Liver (tissue), 9 donors: Measurements from ENCODE around the gene NR4A3. TPM values are rescaled to one million over a fixed set of nuclear protein-coding genes. Genes with fewer than 3 reads are reported as not detected.

Experiments
- DNase-seq: peaks from one replicate; pipeline ENCODE4 v3.0.0-alpha.2; 2017; ENCODE audit warnings: low spot score
- H3K27ac ChIP-seq, 2 donors: one replicate each; pipeline ENCODE4 v1.7.0; 2013; ENCODE audit warnings: inconsistent platforms in 2 of 2, low read length in 2 of 2, control low read depth in 1 of 2, low read depth in 1 of 2, mild to moderate bottlenecking in 1 of 2
- H3K27me3 ChIP-seq, 4 donors: one replicate each; pipeline versions ENCODE4 v1.6.1 to v1.7.0; 2013; ENCODE audit warnings: low read length in 3 of 4, inconsistent platforms in 1 of 4, mild to moderate bottlenecking in 1 of 4, moderate library complexity in 1 of 4; ENCODE audit not compliant: control insufficient read depth in 4 of 4, insufficient read depth in 4 of 4
- H3K36me3 ChIP-seq, 4 donors: one replicate each; pipeline versions ENCODE4 v1.6.1 to v1.7.0; 2013; ENCODE audit warnings: low read length in 3 of 4, mild to moderate bottlenecking in 3 of 4, low read depth in 1 of 4, moderate library complexity in 1 of 4; ENCODE audit not compliant: control insufficient read depth in 4 of 4, insufficient read depth in 3 of 4
- H3K4me1 ChIP-seq, 4 donors: one replicate each; pipeline versions ENCODE4 v1.6.1 to v1.7.0; 2013; ENCODE audit warnings: low read length in 3 of 4, mild to moderate bottlenecking in 3 of 4, moderate library complexity in 1 of 4; ENCODE audit not compliant: control insufficient read depth in 4 of 4, insufficient read depth in 4 of 4
- H3K4me3 ChIP-seq, 3 donors: one replicate each; pipeline versions ENCODE4 v1.6.1 to v1.7.0; 2013; ENCODE audit warnings: low read length in 3 of 3, control low read depth in 1 of 3, low read depth in 1 of 3, mild to moderate bottlenecking in 1 of 3
- H3K9ac ChIP-seq, 2 donors: one replicate each; pipeline ENCODE4 v1.7.0; 2013; ENCODE audit warnings: low read length in 2 of 2, mild to moderate bottlenecking in 2 of 2, moderate library complexity in 2 of 2, control low read depth in 1 of 2, low read depth in 1 of 2
- H3K9me3 ChIP-seq, 4 donors: one replicate each; pipeline versions ENCODE4 v1.6.1 to v1.7.0; 2013; ENCODE audit warnings: low read length in 3 of 4; ENCODE audit not compliant: control insufficient read depth in 4 of 4
- EGR1 ChIP-seq, 2 donors: IDR thresholded peaks; 2 replicates each; pipeline ENCODE4 v1.6.1; 2016 to 2018; ENCODE audit warnings: antibody characterized with exemption in 2 of 2, low read depth in 2 of 2
- FOXA1 ChIP-seq: IDR thresholded peaks from 2 replicates; pipeline ENCODE4 v1.6.1; 2016; ENCODE audit warnings: antibody characterized with exemption
- FOXA2 ChIP-seq: IDR thresholded peaks from 2 replicates; pipeline ENCODE4 v1.6.1; 2016; ENCODE audit warnings: antibody characterized with exemption
- GABPA ChIP-seq, 2 donors: IDR thresholded peaks in 1 of 2; conservative IDR thresholded peaks in 1 of 2; 2 replicates each; pipeline ENCODE4 v1.6.1; 2016; ENCODE audit warnings: antibody characterized with exemption in 2 of 2, mild to moderate bottlenecking in 1 of 2, moderate library complexity in 1 of 2
- HNF4A ChIP-seq, 2 donors: conservative IDR thresholded peaks; 2 replicates each; pipeline ENCODE4 v1.6.1; 2016; ENCODE audit warnings: antibody characterized with exemption in 2 of 2, mild to moderate bottlenecking in 2 of 2
- HNF4G ChIP-seq: IDR thresholded peaks from 2 replicates; pipeline ENCODE4 v1.6.1; 2016; ENCODE audit warnings: antibody characterized with exemption
- JUND ChIP-seq, 2 donors: IDR thresholded peaks; 2 replicates each; pipeline ENCODE4 v1.6.1; 2016; ENCODE audit warnings: antibody characterized with exemption in 2 of 2
- NR2F2 ChIP-seq: IDR thresholded peaks from 2 replicates; pipeline ENCODE4 v1.6.1; 2016; ENCODE audit warnings: antibody characterized with exemption
- RAD21 ChIP-seq, 2 donors: IDR thresholded peaks; 2 replicates each; pipeline ENCODE4 v1.6.1; 2016; ENCODE audit warnings: antibody characterized with exemption in 2 of 2, mild to moderate bottlenecking in 2 of 2
- RXRA ChIP-seq, 2 donors: IDR thresholded peaks; 2 replicates each; pipeline ENCODE4 v1.6.1; 2017 to 2018; ENCODE audit warnings: antibody characterized with exemption in 2 of 2, mild to moderate bottlenecking in 1 of 2
- SP1 ChIP-seq: IDR thresholded peaks from 2 replicates; pipeline ENCODE4 v1.6.1; 2018; ENCODE audit warnings: antibody characterized with exemption, mild to moderate bottlenecking
- TAF1 ChIP-seq: conservative IDR thresholded peaks from 2 replicates; pipeline ENCODE4 v1.6.1; 2016; ENCODE audit warnings: antibody characterized with exemption, mild to moderate bottlenecking
- YY1 ChIP-seq: IDR thresholded peaks from 2 replicates; pipeline ENCODE4 v1.6.1; 2016; ENCODE audit warnings: antibody characterized with exemption, mild to moderate bottlenecking
- ZBTB33 ChIP-seq: IDR thresholded peaks from 2 replicates; pipeline ENCODE4 v1.6.1; 2016; ENCODE audit warnings: antibody characterized with exemption
- WGBS: extraction: QIAGEN DNeasy Blood & Tissue Kit; methylation state at CpG from one replicate; pipeline ENCODE4 v1.1.7; 2013; 5-methylcytosine and 5-hydroxymethylcytosine counted together
- polyA plus RNA-seq, 2 donors: library from polyadenylated mRNA; stranded (reverse) in 1 of 2; unstranded in 1 of 2; fragments of 200-250 nt in 1 of 2; fragments of >200 nt in 1 of 2; fragmentation: Nextera tagmentation in 1 of 2; extraction: Ambion mirVana in 1 of 2; gene quantifications; one replicate each; pipeline versions ENCODE4 v1.2.1 to v1.2.3, GENCODE V29; 2013 to 2015
- total RNA-seq, 2 donors: library from RNA; depleted of rRNA; stranded (reverse); fragments of >200 nt; gene quantifications; one replicate each; pipeline ENCODE4 v1.2.3, GENCODE V29; 2014
- TF ChIP-seq, protein P1 (sequence below): IDR thresholded peaks from 2 replicates; pipeline ENCODE4 v1.6.1; 2016; ENCODE audit warnings: antibody characterized with exemption
- TF ChIP-seq, protein P2 (sequence below): fragments of 150-350 bp; IDR thresholded peaks from 2 replicates; pipeline ENCODE4 v1.5.1; 2017; ENCODE audit warnings: improper control_type of control experiment, low read depth, low read length; ENCODE audit not compliant: missing input control
- TF ChIP-seq, protein P3 (sequence below): IDR thresholded peaks from 2 replicates; pipeline ENCODE4 v1.6.1; 2016; ENCODE audit warnings: antibody characterized with exemption, mild to moderate bottlenecking
- donor health status: healthy.
- donor health status: healthy.
- donor health status: healthy.
- donor health status: healthy.
- donor health status: healthy.

The NR4A3 gene
- total and polyA plus RNA-seq, 4 donors: 0.02 to 0.14 (median 0.09) TPM

GRCh38 chr9:99895510-99895909 is 73.8 kb downstream of the NR4A3 start:
- 96% methylated on average over 6 of the region's 6 CpGs for WGBS
- Histone ChIP-seq H3K27ac (no peak overlapping the region), H3K9ac (no peak overlapping the region), H3K36me3 (peaks cover 0 to 2% (median 0%) of the 10 kb centered on the region in 4 donors), H3K9me3 (no peaks in the 10 kb centered on the region), H3K4me3 (no peak overlapping the region), H3K4me1 (no peaks in the 10 kb centered on the region), H3K27me3 (no peaks in the 10 kb centered on the region)
- DNase-seq: no peak
- no peak for TF ChIP-seq NR2F2
- TF ChIP-seq TAF1: no peak
- no peak for TF ChIP-seq JUND (IDR thresholded peaks at IDR 0.05)
- TF ChIP-seq, protein P1, sequence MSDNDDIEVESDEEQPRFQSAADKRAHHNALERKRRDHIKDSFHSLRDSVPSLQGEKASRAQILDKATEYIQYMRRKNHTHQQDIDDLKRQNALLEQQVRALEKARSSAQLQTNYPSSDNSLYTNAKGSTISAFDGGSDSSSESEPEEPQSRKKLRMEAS: no peak
- no peak for TF ChIP-seq FOXA2
- TF ChIP-seq FOXA1: no peak
- no peak for TF ChIP-seq YY1
- TF ChIP-seq GABPA (IDR thresholded peaks at IDR 0.05 in 1 of 2, conservative IDR thresholded peaks at IDR 0.05 in 1 of 2): no peak
- TF ChIP-seq, protein P2, sequence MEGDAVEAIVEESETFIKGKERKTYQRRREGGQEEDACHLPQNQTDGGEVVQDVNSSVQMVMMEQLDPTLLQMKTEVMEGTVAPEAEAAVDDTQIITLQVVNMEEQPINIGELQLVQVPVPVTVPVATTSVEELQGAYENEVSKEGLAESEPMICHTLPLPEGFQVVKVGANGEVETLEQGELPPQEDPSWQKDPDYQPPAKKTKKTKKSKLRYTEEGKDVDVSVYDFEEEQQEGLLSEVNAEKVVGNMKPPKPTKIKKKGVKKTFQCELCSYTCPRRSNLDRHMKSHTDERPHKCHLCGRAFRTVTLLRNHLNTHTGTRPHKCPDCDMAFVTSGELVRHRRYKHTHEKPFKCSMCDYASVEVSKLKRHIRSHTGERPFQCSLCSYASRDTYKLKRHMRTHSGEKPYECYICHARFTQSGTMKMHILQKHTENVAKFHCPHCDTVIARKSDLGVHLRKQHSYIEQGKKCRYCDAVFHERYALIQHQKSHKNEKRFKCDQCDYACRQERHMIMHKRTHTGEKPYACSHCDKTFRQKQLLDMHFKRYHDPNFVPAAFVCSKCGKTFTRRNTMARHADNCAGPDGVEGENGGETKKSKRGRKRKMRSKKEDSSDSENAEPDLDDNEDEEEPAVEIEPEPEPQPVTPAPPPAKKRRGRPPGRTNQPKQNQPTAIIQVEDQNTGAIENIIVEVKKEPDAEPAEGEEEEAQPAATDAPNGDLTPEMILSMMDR: no peak
- TF ChIP-seq HNF4A (conservative IDR thresholded peaks at IDR 0.05): no peak
- TF ChIP-seq RXRA (IDR thresholded peaks at IDR 0.05): no peak
- no peak for TF ChIP-seq HNF4G
- TF ChIP-seq, protein P3, sequence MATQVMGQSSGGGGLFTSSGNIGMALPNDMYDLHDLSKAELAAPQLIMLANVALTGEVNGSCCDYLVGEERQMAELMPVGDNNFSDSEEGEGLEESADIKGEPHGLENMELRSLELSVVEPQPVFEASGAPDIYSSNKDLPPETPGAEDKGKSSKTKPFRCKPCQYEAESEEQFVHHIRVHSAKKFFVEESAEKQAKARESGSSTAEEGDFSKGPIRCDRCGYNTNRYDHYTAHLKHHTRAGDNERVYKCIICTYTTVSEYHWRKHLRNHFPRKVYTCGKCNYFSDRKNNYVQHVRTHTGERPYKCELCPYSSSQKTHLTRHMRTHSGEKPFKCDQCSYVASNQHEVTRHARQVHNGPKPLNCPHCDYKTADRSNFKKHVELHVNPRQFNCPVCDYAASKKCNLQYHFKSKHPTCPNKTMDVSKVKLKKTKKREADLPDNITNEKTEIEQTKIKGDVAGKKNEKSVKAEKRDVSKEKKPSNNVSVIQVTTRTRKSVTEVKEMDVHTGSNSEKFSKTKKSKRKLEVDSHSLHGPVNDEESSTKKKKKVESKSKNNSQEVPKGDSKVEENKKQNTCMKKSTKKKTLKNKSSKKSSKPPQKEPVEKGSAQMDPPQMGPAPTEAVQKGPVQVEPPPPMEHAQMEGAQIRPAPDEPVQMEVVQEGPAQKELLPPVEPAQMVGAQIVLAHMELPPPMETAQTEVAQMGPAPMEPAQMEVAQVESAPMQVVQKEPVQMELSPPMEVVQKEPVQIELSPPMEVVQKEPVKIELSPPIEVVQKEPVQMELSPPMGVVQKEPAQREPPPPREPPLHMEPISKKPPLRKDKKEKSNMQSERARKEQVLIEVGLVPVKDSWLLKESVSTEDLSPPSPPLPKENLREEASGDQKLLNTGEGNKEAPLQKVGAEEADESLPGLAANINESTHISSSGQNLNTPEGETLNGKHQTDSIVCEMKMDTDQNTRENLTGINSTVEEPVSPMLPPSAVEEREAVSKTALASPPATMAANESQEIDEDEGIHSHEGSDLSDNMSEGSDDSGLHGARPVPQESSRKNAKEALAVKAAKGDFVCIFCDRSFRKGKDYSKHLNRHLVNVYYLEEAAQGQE: no peak

DNA sequence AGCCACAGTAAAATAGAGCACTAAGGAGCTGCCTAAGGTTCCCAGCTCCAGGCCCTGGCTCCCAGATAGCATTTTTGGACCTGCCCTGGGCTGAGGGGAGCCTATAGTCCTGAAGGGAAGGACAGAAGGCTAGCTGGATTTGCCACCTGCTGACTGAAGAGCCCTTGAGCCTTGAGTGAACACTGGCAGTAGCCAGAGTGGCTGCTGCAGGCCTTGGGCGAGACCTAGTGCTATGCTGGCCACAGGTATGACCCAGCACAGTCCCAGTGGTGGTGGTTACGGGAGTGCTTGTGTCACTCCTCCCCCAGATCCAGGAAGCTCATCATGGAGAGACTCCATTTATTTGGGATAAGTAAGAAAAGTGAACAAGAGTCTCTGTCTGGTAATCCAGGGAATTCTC is 74.4 kb downstream of the NR4A3 start:
- Histone ChIP-seq H3K4me3 (no peak overlapping the region), H3K9ac (no peak overlapping the region), H3K9me3 (no peaks in the 10 kb centered on the region), H3K27me3 (no peaks in the 10 kb centered on the region), H3K36me3 (peaks cover 0 to 2% (median 0%) of the 10 kb centered on the region in 4 donors), H3K27ac (no peak overlapping the region), H3K4me1 (no peaks in the 10 kb centered on the region)
- no peak for DNase-seq
- WGBS: 100% methylated on average over 2 of the region's 2 CpGs
- TF ChIP-seq HNF4G: no peak
- TF ChIP-seq RXRA (IDR thresholded peaks at IDR 0.05): no peak
- TF ChIP-seq, protein P3: no peak
- TF ChIP-seq, protein P2: no peak
- TF ChIP-seq ZBTB33: no peak
- TF ChIP-seq FOXA1: no peak
- TF ChIP-seq EGR1 (IDR thresholded peaks at IDR 0.05; ENCODE audit: low read depth in 2 of 2): no peak
- no peak for TF ChIP-seq FOXA2
- no peak for TF ChIP-seq NR2F2
- no peak for TF ChIP-seq RAD21 (IDR thresholded peaks at IDR 0.05)
- no peak for TF ChIP-seq JUND (IDR thresholded peaks at IDR 0.05)
- no peak for TF ChIP-seq YY1
- TF ChIP-seq, protein P1: no peak
- TF ChIP-seq GABPA (IDR thresholded peaks at IDR 0.05 in 1 of 2, conservative IDR thresholded peaks at IDR 0.05 in 1 of 2): no peak
- TF ChIP-seq SP1: no peak
